Posterior cingulate gyrus (tissue), 11 donors: ENCODE results near the gene PRRG4.
"Not testable (repeated sequence)": the region's sequence is repeated elsewhere in the genome, so short reads cannot be mapped to it uniquely, and the experiment has no call there.

ENCODE experiments used
- DNase-seq, 10 donors: peaks; one replicate each; pipeline versions ENCODE4 v3.0.0 to v3.0.0-alpha.2; 2020 to 2021; ENCODE audit warnings: mixed read lengths in 3 of 10
- intact Hi-C: fragments of 100-400 bp; cut with DNase I; formaldehyde crosslinking; loops from one replicate; pipeline ENCODE4 v1.15.1; 2023

The PRRG4 gene

GRCh38 chr11:32829680-32830412 is at the start of gene PRRG4:
PRRG4 (plus strand) TSS chr11:32829927; CDS start chr11:32830530, 603 bp downstream.
- DNase-seq, result peak in 7 of 10 donors; percentile 12 to 91 (median 42)
- intact Hi-C loops, result no loop called here

- DNase-seq, intact Hi-C loops: not testable (repeated sequence)
These were observed 48.9 kb upstream of the PRRG4 start for GRCh38 chr11:32780839-32781238.

GRCh38 chr11:32781721-32782120 is 48.0 kb upstream of the PRRG4 start:
- no peak for DNase-seq
- intact Hi-C loops, result no loop called here

GRCh38 chr11:32785262-32785661 is 44.5 kb upstream of the PRRG4 start:
- DNase-seq, result no peak

GRCh38 chr11:32786811-32787210 is 42.9 kb upstream of the PRRG4 start:
- intact Hi-C loops, result no loop called here
- DNase-seq, result no peak

More at GRCh38 chr11:32785262-32785661, 44.5 kb upstream of the PRRG4 start:
- intact Hi-C loops, result no loop called here

GRCh38 chr11:32790916-32791315 is 38.8 kb upstream of the PRRG4 start:
- intact Hi-C loops, result loop anchor here (5.0 kb wide), 1 partner anchor 469 kb away; no protein-coding TSS in a partner anchor
- no peak for DNase-seq

- DNase-seq, result no peak
- intact Hi-C loops, result loop anchor here (2.0 to 5.0 kb wide), 2 partner anchors 80 to 470 kb away; no protein-coding TSS in a partner anchor
These were observed 37.4 kb upstream of the PRRG4 start for GRCh38 chr11:32792111-32792947.

GRCh38 chr11:32792948-32793475 is 36.7 kb upstream of the PRRG4 start:
- intact Hi-C loops, result loop anchor here (2.0 to 5.0 kb wide), 2 partner anchors 80 to 471 kb away; no protein-coding TSS in a partner anchor
- peak in 5 of 10 donors; percentile 51 to 84 (median 68) for DNase-seq

GRCh38 chr11:32794439-32794838 is 35.3 kb upstream of the PRRG4 start, which contains the start of gene CCDC73:
CCDC73 (minus strand) TSS chr11:32794662; CDS start chr11:32760243, 34,419 bp downstream.
- intact Hi-C loops, result loop anchor here (5.0 kb wide), 1 partner anchor 472 kb away; no protein-coding TSS in a partner anchor
- peak in 1 of 10 donors; percentile 66 for DNase-seq

- DNase-seq, result no peak
- intact Hi-C loops, result no loop called here
These were observed 33.3 kb upstream of the PRRG4 start for GRCh38 chr11:32796425-32796824.

- intact Hi-C loops, result no loop called here
- peak in 6 of 10 donors; percentile 18 to 90 (median 52) for DNase-seq
These were observed 20.4 kb upstream of the PRRG4 start for GRCh38 chr11:32809313-32809712.

- intact Hi-C loops, result no loop called here
- DNase-seq, result no peak
These were observed 12.4 kb upstream of the PRRG4 start for GRCh38 chr11:32817181-32817851.

GRCh38 chr11:32817852-32818183 is 11.9 kb upstream of the PRRG4 start:
- intact Hi-C loops, result no loop called here
- no peak for DNase-seq

- intact Hi-C loops, result no loop called here
- DNase-seq, result no peak
These were observed 10.5 kb upstream of the PRRG4 start for GRCh38 chr11:32819187-32819586.

GRCh38 chr11:32820497-32820896 is 9.2 kb upstream of the PRRG4 start:
- DNase-seq, result no peak
- intact Hi-C loops, result no loop called here

- intact Hi-C loops, result no loop called here
- no peak for DNase-seq
These were observed 8.2 kb upstream of the PRRG4 start for GRCh38 chr11:32821517-32821916.

- DNase-seq, result no peak
- intact Hi-C loops, result no loop called here
These were observed 7.7 kb upstream of the PRRG4 start for GRCh38 chr11:32821917-32822560.

GRCh38 chr11:32823617-32824016 is 6.1 kb upstream of the PRRG4 start:
- DNase-seq, intact Hi-C loops: not testable (repeated sequence)

GRCh38 chr11:32826113-32826512 is 3.6 kb upstream of the PRRG4 start:
- no peak for DNase-seq
- intact Hi-C loops, result no loop called here

GRCh38 chr11:32827276-32827675 is 2.5 kb upstream of the PRRG4 start:
- DNase-seq, result no peak
- intact Hi-C loops, result no loop called here
